Spleen (tissue), 11 donors: Measurements from ENCODE around the gene TTC28. TPM values are rescaled to one million over a fixed set of nuclear protein-coding genes. Genes with fewer than 3 reads are reported as not detected.

Experiments
- DNase-seq: peaks from one replicate; pipeline ENCODE4 v3.0.0-alpha.2; 2020
- H3K27ac ChIP-seq, 8 donors: fragments of 200-600 bp; sonication (generic) in 7 of 8; 1 replicate in 4 of 8; 2 replicates in 4 of 8; pipeline versions ENCODE4 v1.5.0 to v1.8.0; 2016 to 2021; ENCODE audit warnings: inconsistent platforms in 4 of 8, mild to moderate bottlenecking in 4 of 8, moderate library complexity in 1 of 8
- H3K27me3 ChIP-seq, 7 donors: fragments of 200-600 bp; sonication (generic) in 6 of 7; replicated peaks in 1 of 7; 1 replicate in 4 of 7; 2 replicates in 3 of 7; pipeline versions ENCODE4 v1.5.0 to v1.8.0; 2016 to 2021; ENCODE audit warnings: inconsistent platforms in 3 of 7, mild to moderate bottlenecking in 1 of 7
- H3K36me3 ChIP-seq, 6 donors: fragments of 200-600 bp; sonication (generic) in 5 of 6; 1 replicate in 4 of 6; 2 replicates in 2 of 6; pipeline versions ENCODE4 v1.5.0 to v1.8.0; 2016 to 2021; ENCODE audit warnings: inconsistent platforms in 2 of 6
- H3K4me1 ChIP-seq, 6 donors: fragments of 200-600 bp; sonication (generic) in 5 of 6; 1 replicate in 3 of 6; 2 replicates in 3 of 6; pipeline versions ENCODE4 v1.5.0 to v1.8.0; 2016 to 2021; ENCODE audit warnings: inconsistent platforms in 3 of 6
- H3K4me3 ChIP-seq, 8 donors: fragments of 200-600 bp; sonication (generic) in 7 of 8; 1 replicate in 4 of 8; 2 replicates in 4 of 8; pipeline versions ENCODE4 v1.5.0 to v1.8.0; 2016 to 2021; ENCODE audit warnings: inconsistent platforms in 4 of 8, mild to moderate bottlenecking in 4 of 8, moderate library complexity in 2 of 8
- H3K9me3 ChIP-seq, 8 donors: fragments of 200-600 bp; sonication (generic) in 7 of 8; 1 replicate in 4 of 8; 2 replicates in 4 of 8; pipeline versions ENCODE4 v1.5.0 to v1.8.0; 2016 to 2021; ENCODE audit warnings: inconsistent platforms in 4 of 8
- POLR2A ChIP-seq, 3 donors: fragments of 450-650 bp; IDR thresholded peaks; one replicate each; pipeline ENCODE4 v1.5.1; 2017; ENCODE audit warnings: antibody characterized with exemption in 3 of 3, mild to moderate bottlenecking in 1 of 3
- POLR2AphosphoS5 ChIP-seq, 3 donors: sonication (generic); formaldehyde crosslinking; IDR thresholded peaks; one replicate each; pipeline ENCODE4 v1.5.1; 2017; ENCODE audit warnings: antibody characterized with exemption in 3 of 3
- WGBS, 5 donors: extraction: QIAGEN DNeasy Blood & Tissue Kit in 3 of 5; methylation state at CpG; one replicate each; pipeline versions ENCODE4 v1.1.5 to v1.1.7; 2013 to 2018; 5-methylcytosine and 5-hydroxymethylcytosine counted together
- intact Hi-C: fragments of 100-400 bp; cut with DNase I; formaldehyde crosslinking; loops from one replicate; pipeline ENCODE4 v1.15.0; 2023; ENCODE audit warnings: low total_unique reads
- polyA plus RNA-seq, 3 donors: library from polyadenylated mRNA; stranded (reverse); fragments of 200-250 nt; gene quantifications; one replicate each; pipeline ENCODE4 v1.2.1, GENCODE V29; 2013
- total RNA-seq, 7 donors: library from RNA; depleted of rRNA in 3 of 7; stranded (reverse); fragments of >200 nt in 3 of 7; fragmentation: NEBNext Ultra II Directional in 4 of 7; extraction: Animal tissue kit (Norgen Biotek cat#: 25700) in 4 of 7; gene quantifications; one replicate each; pipeline versions ENCODE4 v1.1.0 to v1.2.1, GENCODE V29; 2016 to 2021
- TF ChIP-seq, protein P1 (sequence below), 11 experiments: fragments of 200-600 bp in 7 of 11; fragments of 450-650 bp in 4 of 11; sonication (generic) in 4 of 11; IDR thresholded peaks in 8 of 11; conservative IDR thresholded peaks in 3 of 11; 1 replicate in 7 of 11; 2 replicates in 4 of 11; pipeline versions ENCODE4 v1.4.0 to v1.8.0; 2016 to 2021; ENCODE audit warnings: antibody characterized with exemption in 11 of 11, inconsistent platforms in 4 of 11, mild to moderate bottlenecking in 1 of 11
- donor health status: healthy with polysubstance abuse.
- donor health status: DM: no; HTN: no; CAD: no; lungs with moderate emphysema.
- donor health status: DM: no; HTN: no; CAD: no.
- donor health status: Bipolar disorder and iron deficiency.
- donor health status: healthy.
- donor health status: DM: no; HTN: no; CAD: no.
- donor health status: DM: yes; HTN: yes; CAD: no.

TTC28 gene
- total and polyA plus RNA-seq, 10 donors = 0.62 to 69.0 (median 33.5) TPM

DNA sequence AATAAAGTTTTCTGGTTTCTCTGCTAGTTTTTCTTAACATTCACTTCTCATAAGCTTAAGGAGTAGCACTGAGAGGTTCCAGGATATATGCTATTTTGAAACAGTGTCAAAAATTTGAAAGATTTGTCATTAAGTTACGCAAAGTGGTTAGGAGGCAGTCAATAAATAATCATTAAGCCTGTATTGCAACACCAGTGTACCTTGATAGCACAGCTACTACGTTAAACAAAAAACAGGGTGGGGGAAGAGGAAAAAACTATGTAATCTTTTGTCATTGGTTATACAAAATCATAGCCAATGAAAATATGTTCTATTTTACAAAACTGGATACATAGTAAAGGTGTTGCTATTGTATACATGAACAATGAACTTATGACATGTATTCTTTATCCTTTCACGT is 730.2 kb downstream of the TTC28 start:
- TF ChIP-seq POLR2AphosphoS5 (IDR thresholded peaks at IDR 0.05) (no peak), POLR2A (IDR thresholded peaks at IDR 0.05) (no peak)
- TF ChIP-seq, protein P1, sequence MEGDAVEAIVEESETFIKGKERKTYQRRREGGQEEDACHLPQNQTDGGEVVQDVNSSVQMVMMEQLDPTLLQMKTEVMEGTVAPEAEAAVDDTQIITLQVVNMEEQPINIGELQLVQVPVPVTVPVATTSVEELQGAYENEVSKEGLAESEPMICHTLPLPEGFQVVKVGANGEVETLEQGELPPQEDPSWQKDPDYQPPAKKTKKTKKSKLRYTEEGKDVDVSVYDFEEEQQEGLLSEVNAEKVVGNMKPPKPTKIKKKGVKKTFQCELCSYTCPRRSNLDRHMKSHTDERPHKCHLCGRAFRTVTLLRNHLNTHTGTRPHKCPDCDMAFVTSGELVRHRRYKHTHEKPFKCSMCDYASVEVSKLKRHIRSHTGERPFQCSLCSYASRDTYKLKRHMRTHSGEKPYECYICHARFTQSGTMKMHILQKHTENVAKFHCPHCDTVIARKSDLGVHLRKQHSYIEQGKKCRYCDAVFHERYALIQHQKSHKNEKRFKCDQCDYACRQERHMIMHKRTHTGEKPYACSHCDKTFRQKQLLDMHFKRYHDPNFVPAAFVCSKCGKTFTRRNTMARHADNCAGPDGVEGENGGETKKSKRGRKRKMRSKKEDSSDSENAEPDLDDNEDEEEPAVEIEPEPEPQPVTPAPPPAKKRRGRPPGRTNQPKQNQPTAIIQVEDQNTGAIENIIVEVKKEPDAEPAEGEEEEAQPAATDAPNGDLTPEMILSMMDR (IDR thresholded peaks at IDR 0.05 in 8 of 11, conservative IDR thresholded peaks at IDR 0.05 in 3 of 11) = no peak
- Histone ChIP-seq H3K9me3 (no peaks in the 10 kb centered on the region), H3K27ac (no peak overlapping the region), H3K4me1 (peaks cover 0 to 13% (median 0%) of the 10 kb centered on the region in 6 donors), H3K4me3 (no peak overlapping the region), H3K36me3 (peaks cover 0 to 5% (median 0%) of the 10 kb centered on the region in 6 donors), H3K27me3 (no peaks in the 10 kb centered on the region)
- intact Hi-C loops = no loop called here
- no peak for DNase-seq
- 87 to 93% (median 91%) methylated on average over 3 of the region's 3 CpGs for WGBS, 5 donors

DNA sequence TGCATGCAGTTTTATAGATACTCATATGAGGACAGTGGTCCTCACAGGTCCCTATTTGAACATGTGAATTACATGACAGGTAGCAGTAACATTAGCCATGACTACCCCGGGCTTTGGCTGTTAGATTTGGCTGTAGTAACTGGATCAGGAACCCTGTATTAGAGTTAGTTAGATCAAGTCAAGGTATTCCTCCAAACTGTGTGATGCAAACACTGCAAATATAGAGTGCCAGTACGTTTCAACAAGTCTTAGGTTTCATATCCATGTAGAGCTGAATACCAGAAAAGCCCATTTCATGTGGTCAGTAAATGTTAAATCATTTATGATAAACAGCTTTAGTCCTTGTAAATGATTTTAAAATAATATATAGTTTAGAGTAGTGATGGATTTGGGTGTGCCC is 731.1 kb downstream of the TTC28 start:
- no peak overlapping the region for H3K4me3 ChIP-seq
- peaks cover 0 to 13% (median 0%) of the 10 kb centered on the region in 6 donors for H3K4me1 ChIP-seq
- intact Hi-C loops = no loop called here
- 86 to 94% (median 90%) methylated on average over 2 of the region's 2 CpGs for WGBS, 5 donors
- H3K36me3 ChIP-seq = peaks cover 0 to 5% (median 0%) of the 10 kb centered on the region in 6 donors
- TF ChIP-seq POLR2A (IDR thresholded peaks at IDR 0.05) (no peak), POLR2AphosphoS5 (IDR thresholded peaks at IDR 0.05) (no peak)
- TF ChIP-seq, protein P1 (IDR thresholded peaks at IDR 0.05 in 8 of 11, conservative IDR thresholded peaks at IDR 0.05 in 3 of 11) = no peak
- H3K9me3 ChIP-seq = no peaks in the 10 kb centered on the region
- no peaks in the 10 kb centered on the region for H3K27me3 ChIP-seq
- DNase-seq = no peak
- no peak overlapping the region for H3K27ac ChIP-seq

DNA sequence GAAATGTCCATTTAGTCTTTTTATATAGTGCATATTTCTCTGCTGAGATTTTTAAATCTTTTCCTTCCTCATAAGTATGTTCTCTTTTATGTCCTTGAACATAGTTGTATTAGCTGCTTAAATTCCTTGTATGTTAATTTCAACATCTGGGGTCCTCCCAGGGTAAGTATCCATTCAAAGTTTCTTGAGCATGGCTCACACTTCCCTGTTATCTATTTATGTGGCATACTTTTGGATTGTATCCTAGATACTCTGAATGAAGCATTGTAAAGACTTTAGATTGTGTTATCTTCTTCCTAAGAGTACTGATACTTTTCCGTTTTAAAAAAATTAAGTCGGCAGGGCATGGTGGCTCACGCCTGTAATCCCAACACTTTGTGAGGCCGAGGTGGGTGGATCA is 732.2 kb downstream of the TTC28 start:
- no peak for DNase-seq
- Histone ChIP-seq H3K27me3 (no peaks in the 10 kb centered on the region), H3K4me3 (no peak overlapping the region), H3K9me3 (no peaks in the 10 kb centered on the region), H3K27ac (no peak overlapping the region), H3K36me3 (peaks cover 0 to 9% (median 0%) of the 10 kb centered on the region in 6 donors), H3K4me1 (peaks cover 0 to 8% (median 0%) of the 10 kb centered on the region in 6 donors)
- 94 to 99% (median 97%) methylated on average over 4 of the region's 4 CpGs for WGBS, 5 donors
- no peak for TF ChIP-seq POLR2A (IDR thresholded peaks at IDR 0.05)
- TF ChIP-seq POLR2AphosphoS5 (IDR thresholded peaks at IDR 0.05) = no peak
- TF ChIP-seq, protein P1 (IDR thresholded peaks at IDR 0.05 in 8 of 11, conservative IDR thresholded peaks at IDR 0.05 in 3 of 11) = no peak
- intact Hi-C loops = no loop called here

DNA sequence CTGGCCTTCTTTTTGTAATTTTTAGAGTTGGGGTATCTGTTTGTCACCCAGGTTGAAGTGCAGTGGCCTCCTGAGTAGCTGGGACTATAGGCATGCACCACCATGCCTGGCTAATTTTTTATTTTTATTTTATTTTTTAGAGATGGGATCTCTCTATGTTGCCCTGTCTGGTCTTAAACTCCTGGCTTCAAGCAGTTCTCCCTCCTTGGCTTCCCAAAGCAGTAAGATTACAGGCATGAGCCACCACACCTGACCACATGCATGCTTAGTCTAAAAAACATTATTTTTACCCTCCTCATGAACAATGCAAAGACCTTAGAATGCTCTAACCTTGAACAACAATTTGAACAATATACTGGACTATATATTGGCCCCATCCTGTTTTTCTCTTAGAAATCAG is 738.5 kb downstream of the TTC28 start:
- intact Hi-C loops = no loop called here
- no peaks in the 10 kb centered on the region for H3K4me1 ChIP-seq
- peaks cover 0 to 27% (median under 1%) of the 10 kb centered on the region in 6 donors for H3K36me3 ChIP-seq
- no peak for DNase-seq
- TF ChIP-seq POLR2A (IDR thresholded peaks at IDR 0.05) = no peak
- TF ChIP-seq POLR2AphosphoS5 (IDR thresholded peaks at IDR 0.05) = no peak
- TF ChIP-seq, protein P1 (IDR thresholded peaks at IDR 0.05 in 8 of 11, conservative IDR thresholded peaks at IDR 0.05 in 3 of 11) = no peak
- no peak overlapping the region for H3K27ac ChIP-seq
- no peak overlapping the region for H3K4me3 ChIP-seq
- H3K27me3 ChIP-seq = no peaks in the 10 kb centered on the region
- no peaks in the 10 kb centered on the region for H3K9me3 ChIP-seq
